Liver (tissue), 9 donors: ENCODE results near the gene ATL1. TPM values are rescaled to one million over a fixed set of nuclear protein-coding genes. Genes with fewer than 3 reads are reported as not detected.

Source experiments
- DNase-seq: peaks from one replicate; pipeline ENCODE4 v3.0.0-alpha.2; 2017; ENCODE audit warnings: low spot score
- H3K27ac ChIP-seq, 2 donors: one replicate each; pipeline ENCODE4 v1.7.0; 2013; ENCODE audit warnings: inconsistent platforms in 2 of 2, low read length in 2 of 2, control low read depth in 1 of 2, low read depth in 1 of 2, mild to moderate bottlenecking in 1 of 2
- H3K27me3 ChIP-seq, 4 donors: one replicate each; pipeline versions ENCODE4 v1.6.1 to v1.7.0; 2013; ENCODE audit warnings: low read length in 3 of 4, inconsistent platforms in 1 of 4, mild to moderate bottlenecking in 1 of 4, moderate library complexity in 1 of 4; ENCODE audit not compliant: control insufficient read depth in 4 of 4, insufficient read depth in 4 of 4
- H3K36me3 ChIP-seq, 4 donors: one replicate each; pipeline versions ENCODE4 v1.6.1 to v1.7.0; 2013; ENCODE audit warnings: low read length in 3 of 4, mild to moderate bottlenecking in 3 of 4, low read depth in 1 of 4, moderate library complexity in 1 of 4; ENCODE audit not compliant: control insufficient read depth in 4 of 4, insufficient read depth in 3 of 4
- H3K4me1 ChIP-seq, 4 donors: one replicate each; pipeline versions ENCODE4 v1.6.1 to v1.7.0; 2013; ENCODE audit warnings: low read length in 3 of 4, mild to moderate bottlenecking in 3 of 4, moderate library complexity in 1 of 4; ENCODE audit not compliant: control insufficient read depth in 4 of 4, insufficient read depth in 4 of 4
- H3K4me3 ChIP-seq, 3 donors: one replicate each; pipeline versions ENCODE4 v1.6.1 to v1.7.0; 2013; ENCODE audit warnings: low read length in 3 of 3, control low read depth in 1 of 3, low read depth in 1 of 3, mild to moderate bottlenecking in 1 of 3
- H3K9ac ChIP-seq, 2 donors: one replicate each; pipeline ENCODE4 v1.7.0; 2013; ENCODE audit warnings: low read length in 2 of 2, mild to moderate bottlenecking in 2 of 2, moderate library complexity in 2 of 2, control low read depth in 1 of 2, low read depth in 1 of 2
- H3K9me3 ChIP-seq, 4 donors: one replicate each; pipeline versions ENCODE4 v1.6.1 to v1.7.0; 2013; ENCODE audit warnings: low read length in 3 of 4; ENCODE audit not compliant: control insufficient read depth in 4 of 4
- FOXA2 ChIP-seq: IDR thresholded peaks from 2 replicates; pipeline ENCODE4 v1.6.1; 2016; ENCODE audit warnings: antibody characterized with exemption
- HNF4A ChIP-seq, 2 donors: conservative IDR thresholded peaks; 2 replicates each; pipeline ENCODE4 v1.6.1; 2016; ENCODE audit warnings: antibody characterized with exemption in 2 of 2, mild to moderate bottlenecking in 2 of 2
- JUND ChIP-seq, 2 donors: IDR thresholded peaks; 2 replicates each; pipeline ENCODE4 v1.6.1; 2016; ENCODE audit warnings: antibody characterized with exemption in 2 of 2
- RAD21 ChIP-seq, 2 donors: IDR thresholded peaks; 2 replicates each; pipeline ENCODE4 v1.6.1; 2016; ENCODE audit warnings: antibody characterized with exemption in 2 of 2, mild to moderate bottlenecking in 2 of 2
- SP1 ChIP-seq: IDR thresholded peaks from 2 replicates; pipeline ENCODE4 v1.6.1; 2018; ENCODE audit warnings: antibody characterized with exemption, mild to moderate bottlenecking
- WGBS: extraction: QIAGEN DNeasy Blood & Tissue Kit; methylation state at CpG from one replicate; pipeline ENCODE4 v1.1.7; 2013; 5-methylcytosine and 5-hydroxymethylcytosine counted together
- polyA plus RNA-seq, 2 donors: library from polyadenylated mRNA; stranded (reverse) in 1 of 2; unstranded in 1 of 2; fragments of 200-250 nt in 1 of 2; fragments of >200 nt in 1 of 2; fragmentation: Nextera tagmentation in 1 of 2; extraction: Ambion mirVana in 1 of 2; gene quantifications; one replicate each; pipeline versions ENCODE4 v1.2.1 to v1.2.3, GENCODE V29; 2013 to 2015
- total RNA-seq, 2 donors: library from RNA; depleted of rRNA; stranded (reverse); fragments of >200 nt; gene quantifications; one replicate each; pipeline ENCODE4 v1.2.3, GENCODE V29; 2014
- TF ChIP-seq, protein P1 (sequence below): fragments of 150-350 bp; IDR thresholded peaks from 2 replicates; pipeline ENCODE4 v1.5.1; 2017; ENCODE audit warnings: improper control_type of control experiment, low read depth, low read length; ENCODE audit not compliant: missing input control
- TF ChIP-seq, protein P2 (sequence below): IDR thresholded peaks from 2 replicates; pipeline ENCODE4 v1.6.1; 2016; ENCODE audit warnings: antibody characterized with exemption
- TF ChIP-seq, protein P3 (sequence below): IDR thresholded peaks from 2 replicates; pipeline ENCODE4 v1.6.1; 2016; ENCODE audit warnings: antibody characterized with exemption
- TF ChIP-seq, protein P4 (sequence below): IDR thresholded peaks from 2 replicates; pipeline ENCODE4 v1.6.1; 2016; ENCODE audit warnings: antibody characterized with exemption
- donor health status: healthy.
- donor health status: healthy.
- donor health status: healthy.
- donor health status: healthy.
- donor health status: healthy.

Gene ATL1
- total and polyA plus RNA-seq, 4 donors, result 0.17 to 0.79 (median 0.47) TPM

DNA sequence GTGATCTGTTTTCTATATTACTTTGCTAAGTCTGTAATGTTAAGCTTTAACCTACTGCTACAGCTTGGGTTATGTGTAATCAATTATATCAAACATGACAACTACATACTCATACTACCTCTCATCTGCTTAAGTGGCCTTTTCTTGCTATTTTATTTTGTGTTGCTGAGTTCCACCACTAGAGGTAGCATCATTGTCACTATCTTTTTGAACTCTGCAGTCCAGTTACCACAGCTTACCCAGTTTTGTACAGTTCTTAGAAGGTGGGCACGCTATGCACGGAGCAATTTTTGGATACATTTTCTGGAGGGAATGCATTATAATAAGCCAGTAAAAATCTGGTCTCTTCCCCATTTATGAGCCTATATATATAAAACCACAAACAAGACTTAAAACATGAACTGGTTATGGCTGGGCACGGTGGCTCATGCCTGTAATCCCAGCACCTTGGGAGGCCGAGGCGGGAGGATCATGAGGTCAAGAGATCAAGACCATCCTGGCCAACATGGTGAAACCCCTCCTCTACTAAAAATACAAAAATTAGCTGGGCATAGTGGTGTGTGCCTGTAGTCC lies 59.7 kb downstream of the ATL1 start:
- H3K4me3 ChIP-seq, result no peak overlapping the region
- TF ChIP-seq, protein P1, sequence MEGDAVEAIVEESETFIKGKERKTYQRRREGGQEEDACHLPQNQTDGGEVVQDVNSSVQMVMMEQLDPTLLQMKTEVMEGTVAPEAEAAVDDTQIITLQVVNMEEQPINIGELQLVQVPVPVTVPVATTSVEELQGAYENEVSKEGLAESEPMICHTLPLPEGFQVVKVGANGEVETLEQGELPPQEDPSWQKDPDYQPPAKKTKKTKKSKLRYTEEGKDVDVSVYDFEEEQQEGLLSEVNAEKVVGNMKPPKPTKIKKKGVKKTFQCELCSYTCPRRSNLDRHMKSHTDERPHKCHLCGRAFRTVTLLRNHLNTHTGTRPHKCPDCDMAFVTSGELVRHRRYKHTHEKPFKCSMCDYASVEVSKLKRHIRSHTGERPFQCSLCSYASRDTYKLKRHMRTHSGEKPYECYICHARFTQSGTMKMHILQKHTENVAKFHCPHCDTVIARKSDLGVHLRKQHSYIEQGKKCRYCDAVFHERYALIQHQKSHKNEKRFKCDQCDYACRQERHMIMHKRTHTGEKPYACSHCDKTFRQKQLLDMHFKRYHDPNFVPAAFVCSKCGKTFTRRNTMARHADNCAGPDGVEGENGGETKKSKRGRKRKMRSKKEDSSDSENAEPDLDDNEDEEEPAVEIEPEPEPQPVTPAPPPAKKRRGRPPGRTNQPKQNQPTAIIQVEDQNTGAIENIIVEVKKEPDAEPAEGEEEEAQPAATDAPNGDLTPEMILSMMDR, result peak; percentile 52
- TF ChIP-seq JUND (IDR thresholded peaks at IDR 0.05), result no peak
- TF ChIP-seq RAD21 (IDR thresholded peaks at IDR 0.05), result peak; percentile 73 to 81
- 73% methylated on average over 5 of the region's 5 CpGs for WGBS
- H3K4me1 ChIP-seq, result no peaks in the 10 kb centered on the region
- H3K36me3 ChIP-seq, result no peaks in the 10 kb centered on the region
- H3K9ac ChIP-seq, result no peak overlapping the region
- H3K27me3 ChIP-seq, result no peaks in the 10 kb centered on the region
- DNase-seq, result no peak
- no peaks in the 10 kb centered on the region for H3K9me3 ChIP-seq
- H3K27ac ChIP-seq, result no peak overlapping the region

DNA sequence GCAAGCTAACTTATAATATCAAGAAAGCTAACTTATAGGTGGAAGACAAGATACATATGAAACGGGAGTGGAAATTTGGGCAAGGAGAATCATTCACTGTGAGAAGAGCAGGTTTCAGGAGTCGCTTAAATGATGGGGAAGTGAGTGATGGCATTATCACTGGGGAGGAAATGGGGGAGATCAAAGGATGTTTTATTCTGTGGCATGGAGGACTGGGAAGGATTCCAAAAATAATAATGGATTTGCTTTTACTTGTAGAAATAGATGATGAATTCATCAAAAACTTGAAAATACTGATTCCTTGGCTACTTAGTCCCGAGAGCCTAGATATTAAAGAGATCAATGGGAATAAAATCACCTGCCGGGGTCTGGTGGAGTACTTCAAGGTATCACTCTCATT lies 60.4 kb downstream of the ATL1 start:
- H3K9me3 ChIP-seq, result no peaks in the 10 kb centered on the region
- WGBS, result 84% methylated on average over 4 of the region's 4 CpGs
- no peaks in the 10 kb centered on the region for H3K4me1 ChIP-seq
- H3K36me3 ChIP-seq, result no peaks in the 10 kb centered on the region
- no peak overlapping the region for H3K9ac ChIP-seq
- TF ChIP-seq SP1, result no peak
- TF ChIP-seq, protein P2, sequence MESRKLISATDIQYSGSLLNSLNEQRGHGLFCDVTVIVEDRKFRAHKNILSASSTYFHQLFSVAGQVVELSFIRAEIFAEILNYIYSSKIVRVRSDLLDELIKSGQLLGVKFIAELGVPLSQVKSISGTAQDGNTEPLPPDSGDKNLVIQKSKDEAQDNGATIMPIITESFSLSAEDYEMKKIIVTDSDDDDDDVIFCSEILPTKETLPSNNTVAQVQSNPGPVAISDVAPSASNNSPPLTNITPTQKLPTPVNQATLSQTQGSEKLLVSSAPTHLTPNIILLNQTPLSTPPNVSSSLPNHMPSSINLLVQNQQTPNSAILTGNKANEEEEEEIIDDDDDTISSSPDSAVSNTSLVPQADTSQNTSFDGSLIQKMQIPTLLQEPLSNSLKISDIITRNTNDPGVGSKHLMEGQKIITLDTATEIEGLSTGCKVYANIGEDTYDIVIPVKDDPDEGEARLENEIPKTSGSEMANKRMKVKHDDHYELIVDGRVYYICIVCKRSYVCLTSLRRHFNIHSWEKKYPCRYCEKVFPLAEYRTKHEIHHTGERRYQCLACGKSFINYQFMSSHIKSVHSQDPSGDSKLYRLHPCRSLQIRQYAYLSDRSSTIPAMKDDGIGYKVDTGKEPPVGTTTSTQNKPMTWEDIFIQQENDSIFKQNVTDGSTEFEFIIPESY, result no peak
- no peak for TF ChIP-seq RAD21 (IDR thresholded peaks at IDR 0.05)
- no peak overlapping the region for H3K4me3 ChIP-seq
- no peak for DNase-seq
- no peaks in the 10 kb centered on the region for H3K27me3 ChIP-seq
- no peak overlapping the region for H3K27ac ChIP-seq

DNA sequence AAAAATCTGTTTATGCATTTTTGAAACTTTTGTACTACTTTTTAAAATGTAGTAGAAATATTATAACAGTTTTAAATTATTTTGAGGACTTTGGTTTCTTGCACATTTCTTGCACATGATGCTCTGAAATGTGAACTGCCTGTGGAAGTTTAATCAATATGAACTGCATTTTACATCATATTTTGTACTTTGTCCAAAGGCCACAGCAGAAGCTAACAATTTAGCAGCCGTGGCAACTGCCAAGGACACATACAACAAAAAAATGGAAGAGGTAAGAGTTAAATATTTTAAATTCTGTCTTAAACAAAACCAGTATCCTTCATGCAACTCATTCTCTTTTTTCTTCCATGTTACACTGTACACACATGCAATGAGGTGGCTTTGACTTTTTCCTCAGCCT lies 63.0 kb downstream of the ATL1 start:
- Histone ChIP-seq H3K4me3 (no peak overlapping the region), H3K27ac (no peak overlapping the region), H3K9me3 (no peaks in the 10 kb centered on the region), H3K36me3 (no peaks in the 10 kb centered on the region), H3K4me1 (no peaks in the 10 kb centered on the region), H3K9ac (no peak overlapping the region), H3K27me3 (no peaks in the 10 kb centered on the region)
- no peak for DNase-seq
- WGBS, result 41% methylated on average over 1 of the region's 1 CpG
- TF ChIP-seq HNF4A (conservative IDR thresholded peaks at IDR 0.05) (peak; percentile 32 to 65), FOXA2 (no peak)
- TF ChIP-seq, protein P3, sequence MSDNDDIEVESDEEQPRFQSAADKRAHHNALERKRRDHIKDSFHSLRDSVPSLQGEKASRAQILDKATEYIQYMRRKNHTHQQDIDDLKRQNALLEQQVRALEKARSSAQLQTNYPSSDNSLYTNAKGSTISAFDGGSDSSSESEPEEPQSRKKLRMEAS, result no peak
- TF ChIP-seq, protein P4, sequence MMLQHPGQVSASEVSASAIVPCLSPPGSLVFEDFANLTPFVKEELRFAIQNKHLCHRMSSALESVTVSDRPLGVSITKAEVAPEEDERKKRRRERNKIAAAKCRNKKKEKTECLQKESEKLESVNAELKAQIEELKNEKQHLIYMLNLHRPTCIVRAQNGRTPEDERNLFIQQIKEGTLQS, result no peak
